Endodermal cell (in vitro differentiated cells): ENCODE results near the gene TPMT. TPM values are rescaled to one million over a fixed set of nuclear protein-coding genes. Genes with fewer than 3 reads are reported as not detected.

Source experiments
- DNase-seq: peaks from one replicate; pipeline ENCODE4 v3.0.0-alpha.2; 2017
- H3K27ac ChIP-seq: 2 replicates; pipeline ENCODE4 v1.5.1; 2013; ENCODE audit warnings: mild to moderate bottlenecking, low read depth, low read length, moderate library complexity
- H3K27me3 ChIP-seq: 2 replicates; pipeline ENCODE4 v1.6.1; 2013; ENCODE audit warnings: mild to moderate bottlenecking, low read length, moderate library complexity; ENCODE audit not compliant: insufficient read depth, control insufficient read depth, poor library complexity, severe bottlenecking
- H3K36me3 ChIP-seq: 2 replicates; pipeline ENCODE4 v1.7.0; 2013; ENCODE audit warnings: mild to moderate bottlenecking, low read length, moderate library complexity; ENCODE audit not compliant: control insufficient read depth, insufficient read depth
- H3K4me1 ChIP-seq: one replicate; pipeline ENCODE4 v1.7.0; 2013; ENCODE audit warnings: low read length; ENCODE audit not compliant: control insufficient read depth, insufficient read depth
- H3K4me3 ChIP-seq: 2 replicates; pipeline ENCODE4 v1.5.1; 2013; ENCODE audit warnings: mild to moderate bottlenecking, low read length, moderate library complexity
- H3K9ac ChIP-seq: 2 replicates; pipeline ENCODE4 v1.6.1; 2013; ENCODE audit warnings: mild to moderate bottlenecking, low read length, moderate library complexity; ENCODE audit not compliant: poor library complexity, severe bottlenecking; ENCODE audit errors: extremely low read depth
- H3K9me3 ChIP-seq: 2 replicates; pipeline ENCODE4 v1.6.1; 2013; ENCODE audit warnings: mild to moderate bottlenecking, low read length, moderate library complexity; ENCODE audit not compliant: control insufficient read depth
- H3K27ac Mint-ChIP-seq: 2 replicates; pipeline ENCODE4 v1.8.0; 2020; ENCODE audit warnings: mixed read lengths
- H3K27me3 Mint-ChIP-seq: 2 replicates; pipeline ENCODE4 v1.8.0; 2021; ENCODE audit warnings: mild to moderate bottlenecking, mixed read lengths; ENCODE audit not compliant: insufficient read depth
- H3K36me3 Mint-ChIP-seq: 2 replicates; pipeline ENCODE4 v1.8.0; 2020; ENCODE audit warnings: low read depth, mixed read lengths
- H3K4me1 Mint-ChIP-seq: 2 replicates; pipeline ENCODE4 v1.8.0; 2020; ENCODE audit warnings: mixed read lengths
- H3K4me3 Mint-ChIP-seq: 2 replicates; pipeline ENCODE4 v1.8.0; 2020; ENCODE audit warnings: mild to moderate bottlenecking, moderate library complexity, mixed read lengths
- H3K9me3 Mint-ChIP-seq: 2 replicates; pipeline ENCODE4 v1.8.0; 2020; ENCODE audit warnings: mild to moderate bottlenecking, mixed read lengths
- WGBS, 2 experiments: methylation state at CpG; one replicate each; pipeline versions ENCODE4 v1.1.5 to v1.1.7; 2013; ENCODE audit warnings: missing lambda C conversion rate in 2 of 2, mixed read lengths in 1 of 2; ENCODE audit not compliant: insufficient coverage in 1 of 2, insufficient read length in 1 of 2; 5-methylcytosine and 5-hydroxymethylcytosine counted together
- total RNA-seq, 2 donors: library from RNA; stranded (reverse); fragmentation: NEBNext Ultra II Directional in 1 of 2; extraction: Animal tissue kit (Norgen Biotek cat#: 25700) in 1 of 2; gene quantifications; 2 replicates in 1 of 2; 3 replicates in 1 of 2; pipeline ENCODE4 v1.2.1, GENCODE V29; 2021
- TF ChIP-seq, protein P1 (sequence below): fragments of 200-600 bp; sonication (generic); conservative IDR thresholded peaks from 2 replicates; pipeline ENCODE4 v1.5.0; 2021; ENCODE audit warnings: antibody characterized with exemption, mild to moderate bottlenecking

Gene TPMT
- total RNA-seq, 2 donors from 2014 or later: 14.0 to 15.8 TPM

DNA sequence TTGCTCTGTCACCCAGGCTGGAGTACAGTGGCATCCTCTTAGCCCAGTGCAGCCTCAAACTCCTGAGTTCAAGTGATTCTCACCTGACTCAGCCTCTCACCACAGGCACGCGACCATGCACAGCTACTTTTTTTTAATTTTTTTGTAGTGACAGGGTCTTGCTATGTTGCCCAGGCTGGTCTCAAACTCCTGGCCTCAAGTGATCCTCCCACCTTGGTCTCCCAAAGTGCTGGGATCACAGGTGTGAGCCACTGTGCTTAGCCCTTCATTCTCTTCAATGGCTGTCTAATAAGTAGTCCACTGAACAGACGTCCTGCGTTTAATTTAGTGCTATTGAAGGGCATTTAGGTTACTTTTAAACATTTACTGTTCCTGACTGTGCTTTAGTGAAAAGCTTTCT lies 27.7 kb upstream of the TPMT start:
- Mint-ChIP-seq H3K27me3 (no peaks in the 10 kb centered on the region), H3K36me3 (peaks cover 28% of the 10 kb centered on the region), H3K4me1 (peaks cover 44% of the 10 kb centered on the region), H3K27ac (peak overlapping the region; percentile 88), H3K9me3 (no peaks in the 10 kb centered on the region), H3K4me3 (no peak overlapping the region)
- Histone ChIP-seq H3K4me3 (no peak overlapping the region), H3K36me3 (peaks cover 5% of the 10 kb centered on the region), H3K27me3 (no peaks in the 10 kb centered on the region), H3K9me3 (no peaks in the 10 kb centered on the region), H3K27ac (no peak overlapping the region), H3K9ac (no peak overlapping the region), H3K4me1 (peaks cover 8% of the 10 kb centered on the region)
- TF ChIP-seq, protein P1, sequence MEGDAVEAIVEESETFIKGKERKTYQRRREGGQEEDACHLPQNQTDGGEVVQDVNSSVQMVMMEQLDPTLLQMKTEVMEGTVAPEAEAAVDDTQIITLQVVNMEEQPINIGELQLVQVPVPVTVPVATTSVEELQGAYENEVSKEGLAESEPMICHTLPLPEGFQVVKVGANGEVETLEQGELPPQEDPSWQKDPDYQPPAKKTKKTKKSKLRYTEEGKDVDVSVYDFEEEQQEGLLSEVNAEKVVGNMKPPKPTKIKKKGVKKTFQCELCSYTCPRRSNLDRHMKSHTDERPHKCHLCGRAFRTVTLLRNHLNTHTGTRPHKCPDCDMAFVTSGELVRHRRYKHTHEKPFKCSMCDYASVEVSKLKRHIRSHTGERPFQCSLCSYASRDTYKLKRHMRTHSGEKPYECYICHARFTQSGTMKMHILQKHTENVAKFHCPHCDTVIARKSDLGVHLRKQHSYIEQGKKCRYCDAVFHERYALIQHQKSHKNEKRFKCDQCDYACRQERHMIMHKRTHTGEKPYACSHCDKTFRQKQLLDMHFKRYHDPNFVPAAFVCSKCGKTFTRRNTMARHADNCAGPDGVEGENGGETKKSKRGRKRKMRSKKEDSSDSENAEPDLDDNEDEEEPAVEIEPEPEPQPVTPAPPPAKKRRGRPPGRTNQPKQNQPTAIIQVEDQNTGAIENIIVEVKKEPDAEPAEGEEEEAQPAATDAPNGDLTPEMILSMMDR: no peak
- WGBS, 2 experiments: 83 to 93% methylated on average over 3 to 4 of the region's 4 CpGs
- no peak for DNase-seq

DNA sequence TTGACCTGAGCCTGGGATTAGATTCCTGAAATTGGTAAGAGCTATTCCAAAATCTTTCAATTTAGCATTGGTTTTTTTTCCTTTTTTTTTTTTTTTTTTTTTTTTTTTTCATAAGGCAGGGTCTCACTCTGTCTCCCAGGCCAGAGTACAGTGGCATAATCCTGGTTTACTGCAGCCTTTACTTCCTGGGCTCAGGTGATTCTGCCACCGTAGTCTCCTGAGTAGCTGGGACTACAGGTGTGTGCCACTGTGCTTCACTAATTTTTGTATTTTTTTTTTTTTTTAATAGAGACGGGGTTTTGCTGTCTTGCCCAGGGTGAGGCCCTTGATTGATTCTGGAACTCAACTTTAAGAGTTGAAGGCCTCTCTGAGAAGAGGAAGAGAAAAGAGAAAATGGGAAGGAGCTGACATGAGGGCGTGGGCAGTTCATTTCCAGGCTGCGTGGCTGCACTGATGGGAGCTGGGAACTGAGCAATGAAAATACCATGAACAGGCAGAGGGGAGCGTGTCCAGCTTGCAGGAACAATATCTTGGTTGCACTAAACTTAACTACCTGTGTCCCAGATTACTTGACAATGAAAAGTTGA lies 25.0 kb upstream of the TPMT start:
- Histone ChIP-seq H3K27me3 (no peaks in the 10 kb centered on the region), H3K9ac (no peak overlapping the region), H3K9me3 (no peaks in the 10 kb centered on the region), H3K4me3 (no peak overlapping the region), H3K27ac (no peak overlapping the region), H3K4me1 (no peaks in the 10 kb centered on the region), H3K36me3 (peaks cover 6% of the 10 kb centered on the region)
- TF ChIP-seq, protein P1: no peak
- Mint-ChIP-seq H3K36me3 (peaks cover 50% of the 10 kb centered on the region), H3K27me3 (no peaks in the 10 kb centered on the region), H3K9me3 (peaks cover 15% of the 10 kb centered on the region), H3K27ac (peak overlapping the region; percentile 60), H3K4me3 (no peak overlapping the region), H3K4me1 (peaks cover 23% of the 10 kb centered on the region)
- WGBS, 2 experiments: 92 to 98% methylated on average over 4 to 5 of the region's 5 CpGs
- DNase-seq: no peak

DNA sequence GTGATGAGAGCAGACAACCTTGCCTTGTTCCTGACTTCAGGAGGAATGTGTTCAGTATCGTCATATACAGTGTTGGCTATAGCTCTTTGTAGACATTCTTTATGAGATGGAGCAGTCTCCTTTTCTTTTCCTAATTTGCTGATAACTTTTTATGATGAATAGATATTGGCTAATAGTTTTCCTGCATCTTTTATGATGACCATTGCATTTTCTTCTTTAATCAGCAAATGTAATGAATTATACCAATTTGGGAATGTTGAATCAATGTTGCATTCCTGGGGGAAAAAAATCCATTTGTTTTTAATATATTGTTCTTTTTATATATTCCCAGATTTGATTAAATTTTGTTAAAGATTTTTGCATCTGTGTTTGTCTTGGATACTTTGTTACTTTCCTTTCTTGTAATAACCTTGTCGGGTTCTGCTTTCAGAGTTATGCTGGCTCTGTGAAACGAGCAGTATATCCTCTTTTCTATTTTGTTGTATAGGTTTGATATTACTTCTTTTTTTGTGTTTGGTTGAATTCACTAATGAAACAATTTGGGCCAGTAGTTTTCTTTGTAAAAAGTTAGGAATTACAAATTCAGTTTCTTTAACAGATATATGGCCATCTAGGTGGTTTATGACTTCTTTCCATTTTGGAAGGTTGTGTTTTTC lies 24.2 kb upstream of the TPMT start:
- H3K36me3 ChIP-seq: peaks cover 10% of the 10 kb centered on the region
- H3K27me3 ChIP-seq: no peaks in the 10 kb centered on the region
- no peak overlapping the region for H3K27ac ChIP-seq
- no peaks in the 10 kb centered on the region for H3K9me3 ChIP-seq
- no peaks in the 10 kb centered on the region for H3K4me1 ChIP-seq
- Mint-ChIP-seq H3K4me3 (no peak overlapping the region), H3K27me3 (no peaks in the 10 kb centered on the region), H3K36me3 (peaks cover 57% of the 10 kb centered on the region), H3K27ac (peak overlapping the region; percentile 60), H3K9me3 (peaks cover 15% of the 10 kb centered on the region), H3K4me1 (peaks cover 20% of the 10 kb centered on the region)
- TF ChIP-seq, protein P1: no peak
- H3K4me3 ChIP-seq: no peak overlapping the region
- 96% methylated on average over 3 of the region's 3 CpGs; no CpG with 5 or more reads in 1 of the 2 experiments for WGBS, 2 experiments
- DNase-seq: no peak
- H3K9ac ChIP-seq: no peak overlapping the region
